ENCODE results near the gene ANKRD10.

Gene ANKRD10

GRCh38 chr13:110944968-110945927 lies 30.4 kb upstream of the ANKRD10 start:
- no peak for DNase-seq (ENCODE audit: low spot score)

GRCh38 chr13:110944121-110944967 lies 29.5 kb upstream of the ANKRD10 start:
- DNase-seq (ENCODE audit: low spot score): peak; percentile 78

- DNase-seq (ENCODE audit: low spot score): no peak
Observed at GRCh38 chr13:110942248-110942981, 27.5 kb upstream of the ANKRD10 start.

- DNase-seq (ENCODE audit: low spot score): no peak
Observed at GRCh38 chr13:110938662-110939421, 24.0 kb upstream of the ANKRD10 start.

- DNase-seq (ENCODE audit: low spot score): no peak
Observed at GRCh38 chr13:110937511-110938285, 22.8 kb upstream of the ANKRD10 start.

GRCh38 chr13:110936519-110936918 lies 21.6 kb upstream of the ANKRD10 start:
- DNase-seq (ENCODE audit: low spot score): no peak

GRCh38 chr13:110932588-110932987 lies 17.7 kb upstream of the ANKRD10 start:
- DNase-seq (ENCODE audit: low spot score): no peak

- no peak for DNase-seq (ENCODE audit: low spot score)
Observed at GRCh38 chr13:110929104-110929777, 14.4 kb upstream of the ANKRD10 start.

GRCh38 chr13:110925023-110925612 lies 10.2 kb upstream of the ANKRD10 start:
- peak; percentile 67 for DNase-seq (ENCODE audit: low spot score)

GRCh38 chr13:110924639-110924934 lies 9.7 kb upstream of the ANKRD10 start:
- no peak for DNase-seq (ENCODE audit: low spot score)

- DNase-seq (ENCODE audit: low spot score): no peak
Observed at GRCh38 chr13:110923777-110924638, 9.1 kb upstream of the ANKRD10 start.

GRCh38 chr13:110923086-110923485 lies 8.2 kb upstream of the ANKRD10 start:
- DNase-seq (ENCODE audit: low spot score): no peak

GRCh38 chr13:110922506-110922905 lies 7.6 kb upstream of the ANKRD10 start:
- DNase-seq (ENCODE audit: low spot score): no peak

- no peak for DNase-seq (ENCODE audit: low spot score)
Observed at GRCh38 chr13:110921695-110922094, 6.8 kb upstream of the ANKRD10 start.

- DNase-seq (ENCODE audit: low spot score): no peak
Observed at GRCh38 chr13:110921209-110921608, 6.3 kb upstream of the ANKRD10 start.

GRCh38 chr13:110920038-110920437 lies 5.2 kb upstream of the ANKRD10 start:
- DNase-seq (ENCODE audit: low spot score): no peak

GRCh38 chr13:110916301-110917142 lies 1.7 kb upstream of the ANKRD10 start:
- DNase-seq (ENCODE audit: low spot score): peak; percentile 53

- no peak for DNase-seq (ENCODE audit: low spot score)
Observed at GRCh38 chr13:110915874-110916206, 971 bp upstream of the ANKRD10 start.
